Suprapubic skin (tissue), 4 donors: Measurements from ENCODE around the gene CXXC5.

ENCODE experiments used
- POLR2A ChIP-seq, 2 donors: fragments of 450-650 bp; IDR thresholded peaks; one replicate each; pipeline ENCODE4 v1.6.1; 2017; ENCODE audit warnings: antibody characterized with exemption in 2 of 2, mild to moderate bottlenecking in 2 of 2, moderate library complexity in 2 of 2
- POLR2AphosphoS5 ChIP-seq, 3 donors: sonication (generic); formaldehyde crosslinking; IDR thresholded peaks; one replicate each; pipeline ENCODE4 v1.6.1; 2017; ENCODE audit warnings: antibody characterized with exemption in 3 of 3
- TF ChIP-seq, protein P1 (sequence below), 2 donors: fragments of 200-600 bp in 1 of 2; fragments of 450-650 bp in 1 of 2; sonication (generic) in 1 of 2; IDR thresholded peaks; one replicate each; pipeline ENCODE4 v1.5.1; 2016 to 2019; ENCODE audit warnings: antibody characterized with exemption in 2 of 2, mild to moderate bottlenecking in 1 of 2, moderate library complexity in 1 of 2

GRCh38 chr5:139696894-139697658 lies 48.9 kb downstream of the CXXC5 start:
- TF ChIP-seq, protein P1, sequence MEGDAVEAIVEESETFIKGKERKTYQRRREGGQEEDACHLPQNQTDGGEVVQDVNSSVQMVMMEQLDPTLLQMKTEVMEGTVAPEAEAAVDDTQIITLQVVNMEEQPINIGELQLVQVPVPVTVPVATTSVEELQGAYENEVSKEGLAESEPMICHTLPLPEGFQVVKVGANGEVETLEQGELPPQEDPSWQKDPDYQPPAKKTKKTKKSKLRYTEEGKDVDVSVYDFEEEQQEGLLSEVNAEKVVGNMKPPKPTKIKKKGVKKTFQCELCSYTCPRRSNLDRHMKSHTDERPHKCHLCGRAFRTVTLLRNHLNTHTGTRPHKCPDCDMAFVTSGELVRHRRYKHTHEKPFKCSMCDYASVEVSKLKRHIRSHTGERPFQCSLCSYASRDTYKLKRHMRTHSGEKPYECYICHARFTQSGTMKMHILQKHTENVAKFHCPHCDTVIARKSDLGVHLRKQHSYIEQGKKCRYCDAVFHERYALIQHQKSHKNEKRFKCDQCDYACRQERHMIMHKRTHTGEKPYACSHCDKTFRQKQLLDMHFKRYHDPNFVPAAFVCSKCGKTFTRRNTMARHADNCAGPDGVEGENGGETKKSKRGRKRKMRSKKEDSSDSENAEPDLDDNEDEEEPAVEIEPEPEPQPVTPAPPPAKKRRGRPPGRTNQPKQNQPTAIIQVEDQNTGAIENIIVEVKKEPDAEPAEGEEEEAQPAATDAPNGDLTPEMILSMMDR (IDR thresholded peaks at IDR 0.05): no peak
- no peak for TF ChIP-seq POLR2A (IDR thresholded peaks at IDR 0.05)
- TF ChIP-seq POLR2AphosphoS5 (IDR thresholded peaks at IDR 0.05): no peak
